Endothelial cell of umbilical vein (primary cell): ENCODE measurements around the gene FZD1. TPM values are rescaled to one million over a fixed set of nuclear protein-coding genes. Genes with fewer than 3 reads are reported as not detected.

ENCODE experiments used
- BruUV-seq: library from RNA; stranded (reverse); fragments of 400-500 nt; replicated peaks from 2 replicates; lab custom pipeline; 2021; lab: Mats Ljungman, UMichigan
- CTCF ChIA-PET: fragments of 300-600, 350-600 bp; sonication (Branson Sonifier 250); formaldehyde crosslinking; loops from one replicate; lab custom pipeline; 2021; ENCODE audit warnings: antibody characterized with exemption, inconsistent platforms; lab: Charles Lee
- POLR2A ChIA-PET: fragments of 300-600, 350-600 bp; sonication (Branson Sonifier 250); formaldehyde crosslinking; loops from one replicate; lab custom pipeline; 2021; ENCODE audit warnings: antibody characterized with exemption, inconsistent platforms; lab: Charles Lee
- DNase-seq: peaks from one replicate; pipeline ENCODE4 v3.0.0-alpha.2; 2011; ENCODE audit warnings: low read depth, low spot score
- FAIRE-seq: peaks from 2 replicates; lab custom pipeline; 2011; peaks lifted over from hg19 to GRCh38; lab: Jason Lieb, UNC
- H2AFZ ChIP-seq: 2 replicates; pipeline ENCODE4 v1.6.0; 2012; ENCODE audit warnings: low read depth, low read length, control low read depth, inconsistent platforms
- H3K27ac ChIP-seq: 2 replicates; pipeline ENCODE4 v1.5.1; 2011; ENCODE audit warnings: low read depth, mild to moderate bottlenecking, control low read depth, low read length, moderate library complexity; ENCODE audit not compliant: insufficient read depth
- H3K27me3 ChIP-seq, 2 experiments: 2 replicates each; pipeline versions ENCODE4 v1.6.0 to v1.6.1; 2011; ENCODE audit warnings: low read length in 2 of 2, mixed read lengths in 1 of 2; ENCODE audit not compliant: control insufficient read depth in 2 of 2, insufficient read depth in 2 of 2
- H3K36me3 ChIP-seq, 2 experiments: 2 replicates in 1 of 2; 3 replicates in 1 of 2; pipeline ENCODE4 v1.5.1; 2011; ENCODE audit warnings: low read length in 2 of 2, mild to moderate bottlenecking in 1 of 2, moderate library complexity in 1 of 2; ENCODE audit not compliant: control insufficient read depth in 2 of 2, insufficient read depth in 2 of 2; ENCODE audit errors: extremely low read depth in 1 of 2
- H3K4me1 ChIP-seq: 3 replicates; pipeline ENCODE4 v1.5.1; 2011; ENCODE audit warnings: mild to moderate bottlenecking, low read length; ENCODE audit not compliant: control insufficient read depth, insufficient read depth; ENCODE audit errors: extremely low read depth
- H3K4me2 ChIP-seq: 2 replicates; pipeline ENCODE4 v1.6.1; 2011; ENCODE audit warnings: low read length, control low read depth, mixed read lengths; ENCODE audit not compliant: insufficient read depth
- H3K4me3 ChIP-seq, 3 experiments: fragments of 200-600 bp in 1 of 3; sonication (generic), shearing (Covaris generic) in 1 of 3; replicated peaks in 1 of 3; 2 replicates each; pipeline ENCODE4 v1.5.1; 2011 to 2016; ENCODE audit warnings: control low read depth in 3 of 3, low read length in 3 of 3, mild to moderate bottlenecking in 2 of 3, inconsistent platforms in 1 of 3, low read depth in 1 of 3, moderate library complexity in 1 of 3; ENCODE audit not compliant: insufficient read depth in 1 of 3
- H3K79me2 ChIP-seq: 2 replicates; pipeline ENCODE4 v1.6.0; 2012; ENCODE audit warnings: low read length, inconsistent platforms; ENCODE audit not compliant: control insufficient read depth, insufficient read depth
- H3K9ac ChIP-seq: replicated peaks from 2 replicates; pipeline ENCODE3; 2011; ENCODE audit warnings: low read length, control low read depth; ENCODE audit not compliant: insufficient read depth; ENCODE audit errors: extremely low read depth
- H3K9me1 ChIP-seq: replicated peaks from 3 replicates; pipeline ENCODE4 v1.6.0; 2011; ENCODE audit warnings: mild to moderate bottlenecking, low read length; ENCODE audit not compliant: control insufficient read depth, insufficient read depth; ENCODE audit errors: extremely low read depth
- H3K9me3 ChIP-seq: replicated peaks from 2 replicates; pipeline ENCODE4 v1.5.1; 2012; ENCODE audit warnings: low read length, inconsistent platforms; ENCODE audit not compliant: control insufficient read depth, insufficient read depth
- H4K20me1 ChIP-seq: replicated peaks from 2 replicates; pipeline ENCODE3; 2011; ENCODE audit warnings: mild to moderate bottlenecking, low read length; ENCODE audit not compliant: control insufficient read depth, insufficient read depth; ENCODE audit errors: extremely low read depth
- EZH2 ChIP-seq: IDR thresholded peaks from 2 replicates; pipeline ENCODE4 v1.6.1; 2012; ENCODE audit warnings: borderline replicate concordance, low read depth, mild to moderate bottlenecking, moderate library complexity, low read length, inconsistent platforms; ENCODE audit not compliant: severe bottlenecking
- FOS ChIP-seq: IDR thresholded peaks from 2 replicates; pipeline ENCODE4 v1.6.1; 2011; ENCODE audit warnings: mild to moderate bottlenecking, low read length, moderate library complexity, borderline replicate concordance; ENCODE audit not compliant: insufficient read depth
- GATA2 ChIP-seq: IDR thresholded peaks from 2 replicates; pipeline ENCODE4 v1.7.0; 2011; ENCODE audit warnings: low read depth, mild to moderate bottlenecking, moderate library complexity, mixed read lengths, low read length; ENCODE audit not compliant: insufficient read length, insufficient read depth
- JUN ChIP-seq: IDR thresholded peaks from 2 replicates; pipeline ENCODE4 v1.6.1; 2011; ENCODE audit warnings: borderline replicate concordance, low read depth; ENCODE audit not compliant: insufficient read length, insufficient read depth
- MYC ChIP-seq: IDR thresholded peaks from one replicate; pipeline ENCODE4 v1.6.1; 2011; ENCODE audit warnings: mild to moderate bottlenecking, low read depth, low read length
- POLR2A ChIP-seq: IDR thresholded peaks from 2 replicates; pipeline ENCODE4 v1.6.1; 2012; ENCODE audit warnings: low read depth, mild to moderate bottlenecking, control low read depth, low read length
- POLR2AphosphoS5 ChIP-seq: IDR thresholded peaks from 2 replicates; pipeline ENCODE4 v1.6.1; 2012; ENCODE audit warnings: low read depth, mild to moderate bottlenecking, control low read depth, low read length, moderate library complexity; ENCODE audit not compliant: insufficient read depth
- dilution Hi-C: fragments of 300-500 bp; cut with MboI; formaldehyde crosslinking; loops from one replicate; pipeline ENCODE4 v1.15.0; 2019; ENCODE audit warnings: low sequenced_read_pairs; ENCODE audit not compliant: extremely low pct_ligation_motif_present
- intact Hi-C: fragments of 100-400 bp; cut with micrococcal nuclease; formaldehyde crosslinking; loops from one replicate; pipeline ENCODE4 v1.10.0; 2022
- polyA plus RNA-seq, 4 experiments: library from polyadenylated mRNA; depleted of rRNA in 3 of 4; stranded (reverse) in 3 of 4; unstranded in 1 of 4; fragments of >200 nt; gene quantifications; 2 replicates each; pipeline versions ENCODE4 v1.2.1 to v1.2.3, GENCODE V29; 2011 to 2012; ENCODE audit warnings: missing spikeins in 1 of 4
- total RNA-seq: library from RNA; stranded (reverse); gene quantifications from 2 replicates; pipeline ENCODE4 v1.2.3, GENCODE V29; 2021
- TF ChIP-seq, protein P1 (sequence below), 2 donors: IDR thresholded peaks; 1 replicate in 1 of 2; 2 replicates in 1 of 2; pipeline ENCODE4 v1.5.1; 2011; ENCODE audit warnings: low read length in 2 of 2, mild to moderate bottlenecking in 2 of 2, moderate library complexity in 2 of 2, control low read depth in 1 of 2, inconsistent platforms in 1 of 2, low read depth in 1 of 2; ENCODE audit not compliant: insufficient read depth in 1 of 2; ENCODE audit errors: extremely low read depth in 1 of 2
- TF ChIP-seq, protein P2 (sequence below): IDR thresholded peaks from 2 replicates; pipeline ENCODE4 v1.6.1; 2011; ENCODE audit not compliant: insufficient read depth, insufficient read length

The FZD1 gene
- total and polyA plus RNA-seq, 2 donors (not counting 3 experiments of a cell fraction or from before 2014, with no cell fraction given) = 2.4 to 3.4 TPM

DNA sequence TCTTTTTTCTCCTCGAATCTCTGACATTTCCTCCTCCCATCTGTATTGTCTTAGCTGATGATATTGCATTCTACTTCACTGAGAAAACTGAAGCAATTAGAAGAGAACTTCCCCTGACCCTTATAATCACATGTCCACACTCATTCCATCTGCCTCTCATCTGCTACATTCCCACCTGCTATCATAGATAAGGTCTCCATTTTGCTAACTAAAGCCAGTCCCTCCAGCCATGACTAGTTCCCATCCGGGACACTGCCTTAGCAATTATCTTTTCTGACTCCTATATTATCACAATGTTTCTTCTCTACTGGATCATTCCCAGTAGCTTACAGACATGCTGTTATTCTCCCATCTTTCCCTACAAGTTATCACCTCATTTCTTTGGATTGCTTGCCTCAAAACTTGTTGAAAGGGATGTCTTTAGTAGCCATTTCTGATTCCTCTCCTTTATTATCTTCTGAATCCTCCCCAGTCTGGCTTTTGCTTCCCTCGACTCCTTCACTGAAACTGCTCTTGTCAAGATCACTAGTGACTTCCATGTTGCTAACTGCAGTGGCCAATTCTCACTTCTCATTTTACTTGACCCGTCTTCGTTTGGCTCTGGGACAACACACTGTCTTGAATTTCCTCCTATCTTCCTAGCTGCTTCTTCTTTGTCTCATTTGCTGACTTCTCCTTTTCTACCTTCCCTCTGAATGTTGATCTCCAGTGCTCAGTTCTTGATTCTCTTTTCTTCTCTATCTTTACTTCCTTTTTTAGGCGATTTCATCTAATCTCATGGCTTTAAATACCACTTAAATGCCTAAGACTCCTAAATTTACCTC, 35.9 kb downstream of the FZD1 start:
- Histone ChIP-seq H2AFZ (no peak overlapping the region), H3K27ac (no peak overlapping the region), H3K79me2 (no peaks in the 10 kb centered on the region), H3K9me3 (no peaks in the 10 kb centered on the region), H3K9ac (no peak overlapping the region), H3K4me1 (no peaks in the 10 kb centered on the region), H3K4me2 (no peak overlapping the region), H3K36me3 (no peaks in the 10 kb centered on the region), H3K4me3 (no peak overlapping the region), H4K20me1 (no peaks in the 10 kb centered on the region), H3K9me1 (no peaks in the 10 kb centered on the region), H3K27me3 (peaks cover 0 to 5% of the 10 kb centered on the region in 2 experiments)
- dilution Hi-C loops (no loop called here), intact Hi-C loops (no loop called here)
- TF ChIP-seq GATA2 = no peak
- TF ChIP-seq, protein P1, sequence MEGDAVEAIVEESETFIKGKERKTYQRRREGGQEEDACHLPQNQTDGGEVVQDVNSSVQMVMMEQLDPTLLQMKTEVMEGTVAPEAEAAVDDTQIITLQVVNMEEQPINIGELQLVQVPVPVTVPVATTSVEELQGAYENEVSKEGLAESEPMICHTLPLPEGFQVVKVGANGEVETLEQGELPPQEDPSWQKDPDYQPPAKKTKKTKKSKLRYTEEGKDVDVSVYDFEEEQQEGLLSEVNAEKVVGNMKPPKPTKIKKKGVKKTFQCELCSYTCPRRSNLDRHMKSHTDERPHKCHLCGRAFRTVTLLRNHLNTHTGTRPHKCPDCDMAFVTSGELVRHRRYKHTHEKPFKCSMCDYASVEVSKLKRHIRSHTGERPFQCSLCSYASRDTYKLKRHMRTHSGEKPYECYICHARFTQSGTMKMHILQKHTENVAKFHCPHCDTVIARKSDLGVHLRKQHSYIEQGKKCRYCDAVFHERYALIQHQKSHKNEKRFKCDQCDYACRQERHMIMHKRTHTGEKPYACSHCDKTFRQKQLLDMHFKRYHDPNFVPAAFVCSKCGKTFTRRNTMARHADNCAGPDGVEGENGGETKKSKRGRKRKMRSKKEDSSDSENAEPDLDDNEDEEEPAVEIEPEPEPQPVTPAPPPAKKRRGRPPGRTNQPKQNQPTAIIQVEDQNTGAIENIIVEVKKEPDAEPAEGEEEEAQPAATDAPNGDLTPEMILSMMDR (IDR thresholded peaks at IDR 0.05; ENCODE audit: extremely low read depth in 1 of 2, insufficient read depth in 1 of 2, low read depth in 1 of 2, low read length in 2 of 2) = no peak
- TF ChIP-seq, protein P2, sequence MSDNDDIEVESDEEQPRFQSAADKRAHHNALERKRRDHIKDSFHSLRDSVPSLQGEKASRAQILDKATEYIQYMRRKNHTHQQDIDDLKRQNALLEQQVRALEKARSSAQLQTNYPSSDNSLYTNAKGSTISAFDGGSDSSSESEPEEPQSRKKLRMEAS = no peak
- no peak for TF ChIP-seq POLR2AphosphoS5
- TF ChIP-seq MYC = no peak
- no peak for TF ChIP-seq EZH2
- no peak for TF ChIP-seq JUN
- no peak for TF ChIP-seq FOS
- no peak for TF ChIP-seq POLR2A
- CTCF ChIA-PET = no interaction called here
- POLR2A ChIA-PET = no interaction called here
- DNase-seq (no peak), FAIRE-seq (no peak)
- BruUV-seq = no TSS peak
